B cell (primary cell): ENCODE data around the gene ELMO3. TPM values are rescaled to one million over a fixed set of nuclear protein-coding genes. Genes with fewer than 3 reads are reported as not detected.

Source experiments
- ATAC-seq: fragments of 200-7000 bp; cut with Tn5 transposase; one replicate; pipeline ENCODE4 v1.10.0; 2021; ENCODE audit warnings: low read depth, mild to moderate bottlenecking, moderate number of reproducible peaks, moderate library complexity
- CTCF ChIA-PET: fragments of 350-600 bp; sonication (Branson Sonifier 250); formaldehyde crosslinking; loops from one replicate; lab custom pipeline; 2021; ENCODE audit warnings: antibody characterized with exemption, inconsistent platforms; lab: Charles Lee
- POLR2A ChIA-PET: fragments of 350-600 bp; sonication (Branson Sonifier 250); formaldehyde crosslinking; loops from one replicate; lab custom pipeline; 2021; ENCODE audit warnings: antibody characterized with exemption; lab: Charles Lee
- DNase-seq: peaks from one replicate; pipeline ENCODE4 v3.0.0; 2013
- H2AFZ ChIP-seq: 2 replicates; pipeline ENCODE4 v1.6.1; 2012; ENCODE audit warnings: mild to moderate bottlenecking, low read depth, low read length; ENCODE audit not compliant: insufficient read depth, poor library complexity, severe bottlenecking
- H3K27ac ChIP-seq, 2 donors: 1 replicate in 1 of 2; 2 replicates in 1 of 2; pipeline ENCODE4 v1.5.1; 2012 to 2013; ENCODE audit warnings: low read length in 2 of 2, mild to moderate bottlenecking in 2 of 2, moderate library complexity in 1 of 2
- H3K27me3 ChIP-seq, 4 experiments: fragments of 200-600 bp in 1 of 4; sonication (generic) in 1 of 4; replicated peaks in 1 of 4; 1 replicate in 2 of 4; 2 replicates in 2 of 4; pipeline versions ENCODE4 v1.6.1 to v1.7.0; 2013 to 2016; ENCODE audit warnings: low read length in 3 of 4, mild to moderate bottlenecking in 2 of 4, mixed read lengths in 1 of 4, moderate library complexity in 1 of 4; ENCODE audit not compliant: insufficient read depth in 4 of 4, control insufficient read depth in 3 of 4; ENCODE audit errors: control extremely low read depth in 1 of 4
- H3K36me3 ChIP-seq, 2 experiments: replicated peaks in 1 of 2; 1 replicate in 1 of 2; 2 replicates in 1 of 2; pipeline versions ENCODE4 v1.6.1 to v1.7.1; 2013; ENCODE audit warnings: low read length in 1 of 2; ENCODE audit not compliant: insufficient read depth in 2 of 2, control insufficient read depth in 1 of 2; ENCODE audit errors: control extremely low read depth in 1 of 2, extremely low read depth in 1 of 2
- H3K4me1 ChIP-seq, 2 donors: fragments of 200-600 bp in 1 of 2; sonication (generic) in 1 of 2; 1 replicate in 1 of 2; 2 replicates in 1 of 2; pipeline versions ENCODE4 v1.5.1 to v1.6.1; 2013 to 2017; ENCODE audit warnings: low read length in 2 of 2; ENCODE audit not compliant: control insufficient read depth in 2 of 2, insufficient read depth in 2 of 2
- H3K4me2 ChIP-seq: replicated peaks from 2 replicates; pipeline ENCODE3; 2012; ENCODE audit warnings: mild to moderate bottlenecking, low read depth, low read length; ENCODE audit not compliant: poor library complexity, severe bottlenecking
- H3K4me3 ChIP-seq, 5 experiments: fragments of 200-600 bp in 1 of 5; sonication (generic) in 1 of 5; 1 replicate in 3 of 5; 2 replicates in 2 of 5; pipeline versions ENCODE4 v1.5.1 to v1.7.0; 2011 to 2016; ENCODE audit warnings: low read length in 4 of 5, mild to moderate bottlenecking in 4 of 5, low read depth in 2 of 5, control low read depth in 1 of 5, moderate library complexity in 1 of 5; ENCODE audit not compliant: insufficient read depth in 1 of 5; ENCODE audit errors: control extremely low read depth in 1 of 5, extremely low read depth in 1 of 5
- H3K79me2 ChIP-seq: fragments of 200-600 bp; sonication (generic); one replicate; pipeline ENCODE4 v1.6.0; 2016; ENCODE audit warnings: low read length; ENCODE audit not compliant: control insufficient read depth, insufficient read depth
- H3K9ac ChIP-seq: fragments of 200-600 bp; sonication (generic); 2 replicates; pipeline ENCODE4 v1.6.1; 2017; ENCODE audit warnings: mild to moderate bottlenecking, low read length, moderate library complexity
- H3K9me3 ChIP-seq, 3 donors: one replicate each; pipeline versions ENCODE4 v1.6.1 to v1.7.1; 2013; ENCODE audit warnings: low read length in 2 of 3; ENCODE audit not compliant: control insufficient read depth in 2 of 3, insufficient read depth in 1 of 3; ENCODE audit errors: control extremely low read depth in 1 of 3
- H4K20me1 ChIP-seq: 2 replicates; pipeline ENCODE4 v1.6.0; 2012; ENCODE audit warnings: mild to moderate bottlenecking, low read length; ENCODE audit not compliant: insufficient read depth, control insufficient read depth, poor library complexity, severe bottlenecking
- H3K27ac Mint-ChIP-seq: one replicate; pipeline ENCODE4 v1.8.0; 2021; ENCODE audit warnings: mixed read lengths
- H3K27me3 Mint-ChIP-seq: one replicate; pipeline ENCODE4 v1.8.0; 2021; ENCODE audit warnings: mixed read lengths
- H3K4me1 Mint-ChIP-seq: one replicate; pipeline ENCODE4 v1.8.0; 2021; ENCODE audit warnings: mixed read lengths
- H3K4me3 Mint-ChIP-seq: one replicate; pipeline ENCODE4 v1.8.0; 2021; ENCODE audit warnings: mixed read lengths
- H3K9me3 Mint-ChIP-seq: one replicate; pipeline ENCODE4 v1.8.0; 2022; ENCODE audit warnings: mixed read lengths; ENCODE audit not compliant: insufficient read depth
- EZH2 ChIP-seq: IDR thresholded peaks from 2 replicates; pipeline ENCODE4 v1.6.1; 2012; ENCODE audit warnings: borderline replicate concordance, low read depth, mild to moderate bottlenecking, moderate library complexity, low read length; ENCODE audit not compliant: insufficient read depth, poor library complexity, severe bottlenecking
- WGBS: methylation state at CpG from one replicate; pipeline ENCODE4 v1.1.5; 2013; ENCODE audit warnings: missing lambda C conversion rate; ENCODE audit not compliant: insufficient coverage; 5-methylcytosine and 5-hydroxymethylcytosine counted together
- intact Hi-C: fragments of 100-400 bp; cut with micrococcal nuclease; formaldehyde crosslinking; loops from one replicate; pipeline ENCODE4 v1.10.0; 2022
- polyA plus RNA-seq: library from polyadenylated mRNA; depleted of rRNA; stranded (reverse); fragments of >200 nt; gene quantifications from 2 replicates; pipeline ENCODE4 v1.2.3, GENCODE V29; 2012
- total RNA-seq, 2 donors: library from RNA; stranded (reverse); fragments of 120-200 nt in 1 of 2; gene quantifications; 1 replicate in 1 of 2; 2 replicates in 1 of 2; pipeline versions ENCODE4 v1.2.3 to v1.2.4, GENCODE V29; 2013 to 2022
- TF ChIP-seq, protein P1 (sequence below): fragments of 200-600 bp; IDR thresholded peaks from one replicate; pipeline ENCODE4 v1.8.0; 2022; ENCODE audit warnings: antibody characterized with exemption, mild to moderate bottlenecking

Gene ELMO3
- total and polyA plus RNA-seq, 2 donors (not counting 1 experiment from before 2014, with no cell fraction given) = 9.1 to 9.6 TPM

GRCh38 chr16:67177743-67178699, 20.9 kb upstream of the ELMO3 start:
- Mint-ChIP-seq H3K4me3 (peak overlapping the region; percentile 80), H3K9me3 (no peaks in the 10 kb centered on the region), H3K27me3 (peaks cover 36% of the 10 kb centered on the region), H3K27ac (no peak overlapping the region), H3K4me1 (peaks cover 23% of the 10 kb centered on the region)
- peak overlapping the region in 3 of 5 experiments; percentile 36 to 51 (median 49) for H3K4me3 ChIP-seq
- peak overlapping the region; percentile 86 for H3K4me2 ChIP-seq
- WGBS = 6% methylated on average over 73 of the region's 73 CpGs
- ATAC-seq (peak; percentile 53), DNase-seq (peak; percentile 68)
- H3K9me3 ChIP-seq = peaks cover 0 to 10% (median 0%) of the 10 kb centered on the region in 3 donors
- peaks cover 0 to 61% (median 26%) of the 10 kb centered on the region in 4 experiments for H3K27me3 ChIP-seq
- TF ChIP-seq EZH2 = no peak
- TF ChIP-seq, protein P1, sequence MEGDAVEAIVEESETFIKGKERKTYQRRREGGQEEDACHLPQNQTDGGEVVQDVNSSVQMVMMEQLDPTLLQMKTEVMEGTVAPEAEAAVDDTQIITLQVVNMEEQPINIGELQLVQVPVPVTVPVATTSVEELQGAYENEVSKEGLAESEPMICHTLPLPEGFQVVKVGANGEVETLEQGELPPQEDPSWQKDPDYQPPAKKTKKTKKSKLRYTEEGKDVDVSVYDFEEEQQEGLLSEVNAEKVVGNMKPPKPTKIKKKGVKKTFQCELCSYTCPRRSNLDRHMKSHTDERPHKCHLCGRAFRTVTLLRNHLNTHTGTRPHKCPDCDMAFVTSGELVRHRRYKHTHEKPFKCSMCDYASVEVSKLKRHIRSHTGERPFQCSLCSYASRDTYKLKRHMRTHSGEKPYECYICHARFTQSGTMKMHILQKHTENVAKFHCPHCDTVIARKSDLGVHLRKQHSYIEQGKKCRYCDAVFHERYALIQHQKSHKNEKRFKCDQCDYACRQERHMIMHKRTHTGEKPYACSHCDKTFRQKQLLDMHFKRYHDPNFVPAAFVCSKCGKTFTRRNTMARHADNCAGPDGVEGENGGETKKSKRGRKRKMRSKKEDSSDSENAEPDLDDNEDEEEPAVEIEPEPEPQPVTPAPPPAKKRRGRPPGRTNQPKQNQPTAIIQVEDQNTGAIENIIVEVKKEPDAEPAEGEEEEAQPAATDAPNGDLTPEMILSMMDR = no peak
- ChIA-PET CTCF (interaction anchor here (1.0 to 3.6 kb wide), 3 partner anchors 7 to 23 kb away, joined by 4 to 15 read pairs (median 6); no protein-coding TSS in a partner anchor), POLR2A (interaction anchor here (0.6 to 0.7 kb wide), 2 partner anchors 82 to 199 kb away, joined by 3 to 8 read pairs; no protein-coding TSS in a partner anchor)
- no peaks in the 10 kb centered on the region for H3K36me3 ChIP-seq
- H3K4me1 ChIP-seq = peaks cover 31% of the 10 kb centered on the region in 2 donors
- no peak overlapping the region for H3K27ac ChIP-seq
- peak overlapping the region; percentile 72 for H2AFZ ChIP-seq
- peak overlapping the region; percentile 60 for H3K9ac ChIP-seq
- peaks cover 4% of the 10 kb centered on the region for H4K20me1 ChIP-seq
- intact Hi-C loops = no loop called here
- no peaks in the 10 kb centered on the region for H3K79me2 ChIP-seq
